HG03558 (cell line): Measurements from ENCODE around the gene ZDHHC1.

Experiments used
- ATAC-seq: cut with Tn5 transposase; IDR thresholded peaks from one replicate; pipeline ENCODE4 v1.9.1; 2021; ENCODE audit warnings: moderate number of reproducible peaks; ENCODE audit not compliant: unreplicated experiment; ENCODE audit errors: extremely low read depth

ZDHHC1 gene

GRCh38 chr16:67448580-67448979 is 32.3 kb upstream of the ZDHHC1 start:
- no peak for ATAC-seq

GRCh38 chr16:67447508-67448076 is 31.3 kb upstream of the ZDHHC1 start:
- ATAC-seq, result no peak

- ATAC-seq, result no peak
Observed at GRCh38 chr16:67446968-67447507, 30.8 kb upstream of the ZDHHC1 start.

GRCh38 chr16:67445913-67446907 is 29.9 kb upstream of the ZDHHC1 start:
- no peak for ATAC-seq

GRCh38 chr16:67445441-67445912 is 29.2 kb upstream of the ZDHHC1 start:
- ATAC-seq, result no peak

GRCh38 chr16:67445126-67445426 is 28.8 kb upstream of the ZDHHC1 start:
- no peak for ATAC-seq

GRCh38 chr16:67444259-67445125 is 28.2 kb upstream of the ZDHHC1 start:
- ATAC-seq, result no peak

GRCh38 chr16:67443265-67443664 is 27.0 kb upstream of the ZDHHC1 start:
- no peak for ATAC-seq

GRCh38 chr16:67442581-67443255 is 26.4 kb upstream of the ZDHHC1 start:
- no peak for ATAC-seq

- no peak for ATAC-seq
Observed at GRCh38 chr16:67441907-67442306, 25.6 kb upstream of the ZDHHC1 start.

- ATAC-seq, result no peak
Observed at GRCh38 chr16:67441271-67441753, 25.0 kb upstream of the ZDHHC1 start.

- ATAC-seq, result no peak
Observed at GRCh38 chr16:67438824-67439393, 22.6 kb upstream of the ZDHHC1 start.

GRCh38 chr16:67438098-67438791 is 22.0 kb upstream of the ZDHHC1 start:
- ATAC-seq, result no peak

- ATAC-seq, result no peak
Observed at GRCh38 chr16:67437513-67437912, 21.2 kb upstream of the ZDHHC1 start.

GRCh38 chr16:67436640-67437193 is 20.4 kb upstream of the ZDHHC1 start:
- ATAC-seq, result no peak

GRCh38 chr16:67435758-67436164 is 19.5 kb upstream of the ZDHHC1 start:
- no peak for ATAC-seq

- no peak for ATAC-seq
Observed at GRCh38 chr16:67433131-67433719, 16.9 kb upstream of the ZDHHC1 start.

- no peak for ATAC-seq
Observed at GRCh38 chr16:67432506-67432890, 16.2 kb upstream of the ZDHHC1 start.
